Neural cell (in vitro differentiated cells): ENCODE measurements around the gene SCN2A. TPM values are rescaled to one million over a fixed set of nuclear protein-coding genes. Genes with fewer than 3 reads are reported as not detected.

Experiments used
- H2AFZ ChIP-seq: fragments of 200-600, 300-800 bp; sonication (generic), shearing (Covaris generic); 2 replicates; pipeline ENCODE4 v1.6.0; 2014; ENCODE audit warnings: low read depth, mild to moderate bottlenecking, antibody characterized with exemption, low read length, moderate library complexity
- H3F3A ChIP-seq: fragments of 200-600 bp; shearing (Covaris generic); 2 replicates; pipeline ENCODE4 v1.6.1; 2016; ENCODE audit warnings: mild to moderate bottlenecking, moderate library complexity, mixed read lengths, antibody characterized with exemption, low read length; ENCODE audit not compliant: insufficient read depth, poor library complexity, severe bottlenecking
- H3K27ac ChIP-seq: fragments of 200-600, 300-800 bp; sonication (generic), shearing (Covaris generic); 2 replicates; pipeline ENCODE4 v1.5.1; 2014; ENCODE audit warnings: mild to moderate bottlenecking, low read length, moderate library complexity
- H3K27me3 ChIP-seq: fragments of 300-800, 200-600 bp; sonication (generic), shearing (Covaris generic); 2 replicates; pipeline ENCODE4 v1.6.0; 2014; ENCODE audit warnings: mild to moderate bottlenecking, low read depth, low read length, moderate library complexity; ENCODE audit not compliant: insufficient read depth
- H3K36me3 ChIP-seq: fragments of 300-800, 200-600 bp; sonication (generic), shearing (Covaris generic); 2 replicates; pipeline ENCODE4 v1.5.1; 2014; ENCODE audit warnings: mild to moderate bottlenecking, antibody characterized with exemption, low read length, moderate library complexity; ENCODE audit not compliant: insufficient read depth
- H3K4me2 ChIP-seq: fragments of 300-800, 200-600 bp; sonication (generic), shearing (Covaris generic); 2 replicates; pipeline ENCODE4 v1.6.0; 2014; ENCODE audit warnings: mild to moderate bottlenecking, low read length
- H3K4me3 ChIP-seq: fragments of 300-800, 200-600 bp; sonication (generic), shearing (Covaris generic); 2 replicates; pipeline ENCODE4 v1.5.1; 2014; ENCODE audit warnings: mild to moderate bottlenecking, low read length, moderate library complexity
- H3K79me2 ChIP-seq: fragments of 200-600 bp; shearing (Covaris generic); replicated peaks from 2 replicates; pipeline ENCODE4 v1.6.0; 2014; ENCODE audit warnings: mild to moderate bottlenecking, low read length, moderate library complexity; ENCODE audit not compliant: insufficient read depth
- H3K9ac ChIP-seq: fragments of 300-800, 200-600 bp; sonication (generic), shearing (Covaris generic); 2 replicates; pipeline ENCODE4 v1.6.1; 2016; ENCODE audit warnings: mild to moderate bottlenecking, low read length, mixed read lengths
- H3K9me2 ChIP-seq: fragments of 200-600 bp; shearing (Covaris generic); 2 replicates; pipeline ENCODE4 v1.6.1; 2016; ENCODE audit warnings: mild to moderate bottlenecking, low read length, mixed read lengths; ENCODE audit not compliant: insufficient read depth
- H3K9me3 ChIP-seq: fragments of 200-600, 300-800 bp; sonication (generic), shearing (Covaris generic); 2 replicates; pipeline ENCODE4 v1.6.1; 2016; ENCODE audit warnings: mild to moderate bottlenecking, mixed run types, low read length, moderate library complexity, mixed read lengths
- H4K20me1 ChIP-seq: fragments of 200-600 bp; shearing (Covaris generic); 2 replicates; pipeline ENCODE4 v1.6.1; 2016; ENCODE audit warnings: mild to moderate bottlenecking, mixed run types; ENCODE audit not compliant: insufficient read depth
- EP300 ChIP-seq: fragments of 450-650 bp; conservative IDR thresholded peaks from 2 replicates; pipeline ENCODE4 v1.6.1; 2014; ENCODE audit warnings: antibody characterized with exemption, mild to moderate bottlenecking, moderate library complexity; ENCODE audit not compliant: poor library complexity, severe bottlenecking
- EZH2 ChIP-seq: fragments of 200-600, 300-800 bp; shearing (Covaris generic), sonication (generic); IDR thresholded peaks from 2 replicates; pipeline ENCODE4 v1.6.1; 2014; ENCODE audit warnings: antibody characterized with exemption, low read length, borderline replicate concordance, mild to moderate bottlenecking; ENCODE audit not compliant: insufficient read depth, poor library complexity, severe bottlenecking
- MXI1 ChIP-seq: fragments of 450-650 bp; conservative IDR thresholded peaks from 2 replicates; pipeline ENCODE4 v1.6.1; 2014; ENCODE audit warnings: antibody characterized with exemption, mild to moderate bottlenecking; ENCODE audit not compliant: poor library complexity, severe bottlenecking
- POLR2AphosphoS5 ChIP-seq: IDR thresholded peaks from 2 replicates; pipeline ENCODE4 v1.6.1; 2012
- RAD21 ChIP-seq: fragments of 450-650 bp; conservative IDR thresholded peaks from 2 replicates; pipeline ENCODE4 v1.6.1; 2014; ENCODE audit warnings: antibody characterized with exemption, mild to moderate bottlenecking, moderate library complexity
- REST ChIP-seq: IDR thresholded peaks from 2 replicates; pipeline ENCODE4 v1.6.1; 2012; ENCODE audit warnings: borderline replicate concordance
- SMC3 ChIP-seq: fragments of 450-650 bp; conservative IDR thresholded peaks from 2 replicates; pipeline ENCODE4 v1.6.1; 2014; ENCODE audit warnings: antibody characterized with exemption, mild to moderate bottlenecking, moderate library complexity; ENCODE audit not compliant: poor library complexity
- TAF1 ChIP-seq: IDR thresholded peaks from 2 replicates; pipeline ENCODE4 v1.6.1; 2012; ENCODE audit warnings: low read depth
- polyA plus RNA-seq: library from polyadenylated mRNA; depleted of rRNA; stranded (reverse); fragments of >200 nt; gene quantifications from 2 replicates; pipeline ENCODE4 v1.2.3, GENCODE V29; 2014
- TF ChIP-seq, protein P1 (sequence below): fragments of 450-650 bp; IDR thresholded peaks from 2 replicates; pipeline ENCODE4 v1.5.1; 2014; ENCODE audit warnings: antibody characterized with exemption, mild to moderate bottlenecking, moderate library complexity; ENCODE audit not compliant: poor library complexity, severe bottlenecking

The SCN2A gene
- polyA plus RNA-seq, 1 donor from 2014 or later, result 57.4 TPM

DNA sequence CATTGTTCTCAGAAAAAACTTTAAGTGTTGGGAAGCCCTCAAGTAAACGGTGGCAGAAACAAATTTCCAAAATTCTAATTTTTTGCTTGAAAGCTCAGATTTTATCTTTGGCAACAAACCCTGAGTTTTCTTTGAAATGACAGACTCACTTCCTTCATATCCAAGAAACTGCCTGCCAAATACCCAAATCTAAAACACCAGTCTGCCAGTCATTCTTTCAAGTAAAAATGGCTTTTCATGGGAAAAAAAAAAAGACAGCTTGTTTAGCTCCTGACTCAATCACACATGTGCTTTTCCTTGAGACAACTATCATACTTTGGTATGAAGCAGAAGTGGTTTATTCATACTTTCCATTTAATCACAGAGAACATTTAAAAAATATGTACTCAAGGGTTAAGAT is 189.7 kb downstream of the SCN2A start:
- Histone ChIP-seq H3K9ac (no peak overlapping the region), H4K20me1 (no peaks in the 10 kb centered on the region), H3K4me2 (no peak overlapping the region), H3K36me3 (no peaks in the 10 kb centered on the region), H3K9me2 (no peaks in the 10 kb centered on the region), H3K9me3 (no peaks in the 10 kb centered on the region), H3K79me2 (no peaks in the 10 kb centered on the region), H2AFZ (no peak overlapping the region), H3K4me3 (no peak overlapping the region), H3K27me3 (no peaks in the 10 kb centered on the region), H3F3A (no peaks in the 10 kb centered on the region), H3K27ac (no peak overlapping the region)
- no peak for TF ChIP-seq EP300
- TF ChIP-seq, protein P1, sequence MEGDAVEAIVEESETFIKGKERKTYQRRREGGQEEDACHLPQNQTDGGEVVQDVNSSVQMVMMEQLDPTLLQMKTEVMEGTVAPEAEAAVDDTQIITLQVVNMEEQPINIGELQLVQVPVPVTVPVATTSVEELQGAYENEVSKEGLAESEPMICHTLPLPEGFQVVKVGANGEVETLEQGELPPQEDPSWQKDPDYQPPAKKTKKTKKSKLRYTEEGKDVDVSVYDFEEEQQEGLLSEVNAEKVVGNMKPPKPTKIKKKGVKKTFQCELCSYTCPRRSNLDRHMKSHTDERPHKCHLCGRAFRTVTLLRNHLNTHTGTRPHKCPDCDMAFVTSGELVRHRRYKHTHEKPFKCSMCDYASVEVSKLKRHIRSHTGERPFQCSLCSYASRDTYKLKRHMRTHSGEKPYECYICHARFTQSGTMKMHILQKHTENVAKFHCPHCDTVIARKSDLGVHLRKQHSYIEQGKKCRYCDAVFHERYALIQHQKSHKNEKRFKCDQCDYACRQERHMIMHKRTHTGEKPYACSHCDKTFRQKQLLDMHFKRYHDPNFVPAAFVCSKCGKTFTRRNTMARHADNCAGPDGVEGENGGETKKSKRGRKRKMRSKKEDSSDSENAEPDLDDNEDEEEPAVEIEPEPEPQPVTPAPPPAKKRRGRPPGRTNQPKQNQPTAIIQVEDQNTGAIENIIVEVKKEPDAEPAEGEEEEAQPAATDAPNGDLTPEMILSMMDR, result no peak
- no peak for TF ChIP-seq POLR2AphosphoS5
- no peak for TF ChIP-seq RAD21
- no peak for TF ChIP-seq TAF1
- no peak for TF ChIP-seq SMC3
- no peak for TF ChIP-seq EZH2
- no peak for TF ChIP-seq REST
- no peak for TF ChIP-seq MXI1

- Histone ChIP-seq H3K9me2 (no peaks in the 10 kb centered on the region), H3K9me3 (no peaks in the 10 kb centered on the region), H3K27me3 (no peaks in the 10 kb centered on the region), H3K27ac (no peak overlapping the region), H3K9ac (no peak overlapping the region), H3F3A (no peaks in the 10 kb centered on the region), H3K4me3 (no peak overlapping the region), H4K20me1 (no peaks in the 10 kb centered on the region), H2AFZ (no peak overlapping the region), H3K79me2 (no peaks in the 10 kb centered on the region), H3K36me3 (no peaks in the 10 kb centered on the region), H3K4me2 (no peak overlapping the region)
- TF ChIP-seq MXI1 (no peak), RAD21 (no peak), POLR2AphosphoS5 (no peak), TAF1 (no peak), REST (no peak), EP300 (no peak), EZH2 (no peak), SMC3 (no peak)
- TF ChIP-seq, protein P1, result no peak
Measured at GRCh38 chr2:165431014-165431413, 191.8 kb downstream of the SCN2A start.
